ENCODE results near the gene SAMD5.

GRCh38 chr6:147569788-147570187, 61.3 kb downstream of the SAMD5 start:
- no peak for TF ChIP-seq CTCF (IDR thresholded peaks at IDR 0.05)
- no peak for TF ChIP-seq POLR2A (IDR thresholded peaks at IDR 0.05)
- no peak for TF ChIP-seq POLR2AphosphoS5 (IDR thresholded peaks at IDR 0.05)
